HCEC 1CT (cell line): ENCODE measurements around the gene FER.
"Not testable (repeated sequence)": the region's sequence is repeated elsewhere in the genome, so short reads cannot be mapped to it uniquely, and the experiment has no call there.

ENCODE experiments used
- DNase-seq: peaks from one replicate; pipeline ENCODE4 v3.0.0-alpha.2; 2017

FER gene

GRCh38 chr5:108801301-108801700 lies 53.6 kb downstream of the FER start:
- no peak for DNase-seq

DNA sequence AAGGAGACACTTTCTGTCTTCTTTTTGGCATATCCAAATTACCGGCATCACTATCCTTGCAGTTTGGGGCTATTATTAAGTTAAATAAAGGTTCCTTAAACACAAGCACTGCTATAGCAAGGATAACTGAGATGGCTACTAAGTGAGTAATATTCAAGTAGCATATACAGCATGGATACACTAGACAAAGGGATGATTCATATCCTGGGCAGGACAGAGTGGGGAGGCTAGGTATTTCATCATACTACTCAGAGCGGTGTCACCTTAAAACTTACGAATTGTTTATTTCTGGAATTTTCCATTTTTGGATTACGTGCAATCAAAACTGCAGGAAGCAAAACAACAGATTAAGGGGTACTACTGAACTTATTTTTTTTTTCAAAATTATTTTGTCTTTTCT lies 54.1 kb downstream of the FER start:
- DNase-seq, result peak; percentile 97

GRCh38 chr5:108810717-108811116 lies 63.0 kb downstream of the FER start:
- DNase-seq, result no peak

DNA sequence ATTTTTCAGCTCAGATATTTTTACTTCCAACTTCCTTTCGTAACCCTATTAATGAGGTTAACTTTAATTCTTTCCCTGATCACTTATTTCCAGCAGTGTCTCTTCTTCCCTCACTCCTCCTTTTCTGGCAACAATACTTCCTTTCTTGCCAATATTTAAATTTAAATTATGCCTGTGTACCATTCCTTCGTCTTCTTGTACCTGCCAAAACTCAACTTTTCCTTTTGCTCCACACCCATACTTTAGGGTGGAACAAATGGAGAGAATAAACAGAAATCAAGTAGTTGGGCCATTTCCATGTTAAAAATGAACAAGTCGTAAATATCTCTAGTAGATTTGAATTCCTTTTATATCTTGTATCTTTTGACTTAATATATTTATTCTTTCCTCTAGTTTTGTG lies 66.0 kb downstream of the FER start:
- no peak for DNase-seq

DNA sequence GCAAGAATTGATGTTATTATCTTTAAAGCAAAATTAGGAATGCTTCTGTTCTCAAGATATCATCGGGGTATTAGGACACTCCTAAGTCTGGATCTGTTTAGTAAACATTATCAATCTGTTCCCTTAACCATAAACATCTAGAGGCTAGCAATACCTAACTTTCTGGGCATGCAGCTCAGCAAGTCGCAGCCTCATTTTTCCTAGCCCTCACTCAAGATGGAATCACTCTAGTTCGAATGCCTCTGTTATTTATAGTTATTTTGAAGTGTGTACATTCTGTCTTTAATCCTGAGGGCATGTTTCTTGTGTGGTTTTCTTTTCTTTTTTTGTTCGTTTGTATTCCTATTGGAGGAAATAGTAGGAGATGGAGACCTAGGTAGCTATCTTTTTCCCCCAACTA lies 66.9 kb downstream of the FER start:
- no peak for DNase-seq

GRCh38 chr5:108818613-108819272 lies 71.0 kb downstream of the FER start:
- DNase-seq, result peak; percentile 76

GRCh38 chr5:108820983-108821382 lies 73.3 kb downstream of the FER start:
- no peak for DNase-seq

DNA sequence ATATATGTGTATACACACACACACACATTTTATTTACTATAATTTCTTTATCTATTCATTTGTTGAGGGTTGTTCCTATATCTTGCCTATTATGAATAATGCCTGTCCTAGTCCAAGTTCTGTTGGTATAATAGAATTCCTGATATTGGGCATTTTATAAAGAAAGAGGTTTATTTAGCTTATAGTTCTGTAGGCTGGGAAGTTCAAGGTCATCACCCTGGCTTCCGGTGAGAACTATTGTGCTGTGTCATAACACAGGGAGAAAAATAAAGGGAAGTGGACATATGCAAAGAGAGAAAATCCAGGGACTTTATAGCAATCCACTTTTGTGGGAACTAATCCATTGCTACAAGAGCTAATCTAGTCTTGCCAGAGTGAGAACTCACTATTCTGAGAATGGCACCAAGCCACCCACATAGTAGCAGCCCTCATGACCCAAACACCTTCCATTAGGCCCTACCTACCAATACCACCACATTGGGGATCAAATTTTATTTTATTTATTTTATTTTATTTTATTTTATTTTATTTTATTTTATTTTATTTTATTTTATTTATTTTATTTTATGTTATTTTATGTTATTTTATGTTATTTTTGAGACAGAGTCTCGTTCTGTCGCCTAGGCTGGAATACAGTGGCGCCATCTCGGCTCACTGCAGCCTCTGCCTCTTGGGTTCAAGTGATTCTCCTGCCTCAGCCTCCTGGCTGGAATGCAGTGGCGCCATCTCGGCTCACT lies 74.7 kb downstream of the FER start:
- no peak for DNase-seq

DNA sequence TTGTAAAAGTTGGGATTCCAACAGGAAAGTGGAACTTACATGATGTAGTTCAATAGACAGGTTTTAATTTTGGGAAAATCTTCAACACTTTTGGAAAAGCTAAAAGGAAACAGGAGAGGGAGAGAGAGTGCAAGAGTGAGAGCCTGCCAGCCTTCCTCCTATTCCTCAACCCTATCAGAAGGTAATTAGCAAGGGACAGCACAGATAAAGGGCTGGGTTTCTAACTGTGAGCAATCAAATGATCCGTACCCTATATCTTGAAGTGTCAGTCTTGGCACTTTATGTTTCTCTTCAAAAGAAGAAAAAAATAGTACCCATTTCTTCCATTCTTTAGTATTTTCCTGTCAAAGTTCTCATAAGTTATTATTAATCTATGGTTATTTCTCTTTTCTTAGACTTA lies 79.4 kb downstream of the FER start:
- no peak for DNase-seq

DNA sequence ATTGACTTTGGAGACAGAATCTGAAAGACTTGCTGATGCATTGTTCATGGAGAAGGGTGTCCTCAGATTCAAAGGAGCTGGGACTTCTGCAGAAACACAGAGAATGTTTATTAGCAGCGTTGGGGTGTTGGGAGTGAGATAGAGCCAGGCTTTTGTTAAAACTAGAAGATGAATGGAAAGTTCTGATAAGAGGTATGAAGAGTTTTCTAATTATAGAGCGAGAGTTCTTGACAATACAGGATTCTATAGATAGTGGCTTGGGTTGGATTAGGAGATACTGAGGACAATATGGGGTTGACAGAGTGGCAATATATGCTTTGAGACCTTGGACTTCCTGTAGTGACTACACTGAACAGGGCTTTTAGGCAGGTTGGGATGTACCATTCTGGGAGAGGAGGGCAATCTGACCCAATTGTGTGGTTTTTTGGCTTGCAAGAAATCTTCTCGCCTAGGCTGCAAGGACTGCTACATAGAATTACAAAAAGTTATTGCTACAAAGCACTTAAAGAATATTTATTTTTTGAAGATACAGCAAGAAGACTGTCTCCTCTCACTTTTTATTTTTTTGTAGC lies 83.1 kb downstream of the FER start:
- no peak for DNase-seq

DNA sequence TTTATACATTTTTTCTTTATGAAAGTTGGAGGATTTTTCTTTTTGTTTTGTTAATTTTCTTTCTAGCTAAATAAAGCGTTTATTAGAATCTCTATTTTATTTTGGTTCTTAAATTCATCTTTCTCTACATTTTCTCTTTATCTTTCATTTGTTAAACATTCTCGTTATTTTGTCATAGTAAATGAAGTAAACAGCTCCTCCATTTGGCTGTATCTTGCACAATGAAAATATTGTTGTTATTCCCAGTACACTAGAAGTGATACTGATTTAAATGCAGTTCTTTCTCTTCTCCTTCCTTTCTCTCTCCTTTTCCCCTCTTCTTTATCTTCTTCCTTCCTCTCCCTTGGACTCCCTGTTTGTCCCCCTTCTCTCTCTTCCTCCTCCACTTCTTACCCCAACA lies 88.8 kb downstream of the FER start:
- DNase-seq, result no peak

DNA sequence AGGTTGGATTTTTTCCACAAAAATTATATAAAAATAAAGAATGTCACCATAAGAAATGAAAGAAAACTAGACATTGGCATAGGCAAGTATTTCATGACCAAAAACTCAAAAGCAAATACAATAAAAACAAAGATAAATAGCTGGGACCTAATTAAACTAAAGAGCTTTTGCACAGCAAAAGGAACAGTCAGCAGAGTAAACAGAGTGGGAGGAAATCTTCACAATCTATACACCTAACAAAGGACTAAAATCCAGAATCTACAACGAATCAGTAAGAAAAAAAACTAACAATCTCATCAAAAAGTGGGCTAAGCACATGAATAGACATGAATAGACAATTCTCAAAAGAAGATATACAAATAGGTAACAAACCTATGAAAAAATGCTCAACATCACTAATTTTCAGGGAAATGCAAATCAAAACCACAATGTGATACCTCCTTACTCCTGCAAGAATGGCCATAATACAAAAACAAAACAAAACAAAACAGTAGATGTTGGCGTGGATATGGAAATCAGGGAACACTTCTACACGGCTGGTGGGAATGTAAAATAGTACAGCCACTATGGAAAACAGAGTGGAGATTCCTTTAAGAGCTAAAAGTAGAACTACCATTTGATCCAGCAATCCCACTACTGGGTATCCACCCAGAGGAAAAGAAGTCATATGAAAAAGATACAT lies 94.7 kb downstream of the FER start:
- not testable (repeated sequence) for DNase-seq

DNA sequence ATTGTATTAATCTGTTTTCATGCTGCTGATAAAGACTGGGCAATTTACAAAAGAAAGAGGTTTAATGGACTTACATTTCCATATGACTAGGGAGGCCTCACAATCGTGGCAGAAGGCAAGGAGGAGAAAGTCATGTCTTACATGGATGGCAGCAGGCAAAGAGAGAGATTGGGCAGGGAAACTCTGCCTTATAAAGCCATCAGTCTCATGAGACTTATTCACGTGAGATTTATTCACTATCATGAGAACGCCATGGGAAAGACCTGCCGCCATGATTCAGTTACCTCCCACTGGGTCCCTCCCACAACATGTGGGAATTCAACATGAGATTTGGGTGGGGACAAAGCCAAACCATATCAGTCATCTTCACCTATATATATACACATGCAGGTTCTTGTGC lies 103.4 kb downstream of the FER start:
- not testable (repeated sequence) for DNase-seq

GRCh38 chr5:108857905-108858304 lies 110.2 kb downstream of the FER start:
- no peak for DNase-seq

DNA sequence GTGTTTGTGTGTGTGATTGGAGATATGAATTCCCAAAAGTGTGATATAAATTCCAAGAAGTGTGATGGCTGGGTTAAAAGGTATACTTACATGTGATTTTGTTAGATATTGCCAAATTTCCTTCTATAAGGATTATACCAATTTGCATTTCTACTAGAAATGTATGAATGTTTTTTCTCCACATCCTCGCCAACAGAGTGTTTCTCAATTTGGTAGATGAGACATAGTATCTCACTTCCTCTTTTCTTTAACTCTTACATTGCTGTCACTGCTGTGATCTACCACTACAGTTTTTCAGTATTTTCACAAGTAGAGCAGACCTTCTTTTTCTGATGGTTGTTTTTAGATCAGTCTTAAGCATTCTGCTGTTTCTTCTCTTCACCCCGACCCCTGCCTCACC lies 111.3 kb downstream of the FER start:
- DNase-seq, result peak; percentile 64

GRCh38 chr5:108862211-108862610 lies 114.5 kb downstream of the FER start:
- DNase-seq, result no peak

DNA sequence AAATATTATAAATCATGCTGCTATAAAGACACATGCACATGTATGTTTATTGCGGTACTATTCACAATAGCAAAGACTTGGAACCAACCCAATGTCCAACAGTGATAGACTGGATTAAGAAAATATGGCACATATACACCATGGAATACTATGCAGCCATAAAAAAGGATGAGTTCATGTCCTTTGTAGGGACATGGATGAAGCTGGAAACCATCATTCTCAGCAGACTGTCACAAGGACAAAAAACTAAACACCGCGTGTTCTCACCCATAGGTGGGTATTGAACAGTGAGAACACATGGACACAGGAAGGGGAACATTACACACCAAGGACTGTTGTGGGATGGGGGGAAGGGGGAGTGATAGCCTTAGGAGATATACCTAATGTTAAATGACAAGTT lies 118.4 kb downstream of the FER start:
- DNase-seq, result not testable (repeated sequence)

- DNase-seq, result no peak
Observed at GRCh38 chr5:108867656-108868055, 120.0 kb downstream of the FER start.

DNA sequence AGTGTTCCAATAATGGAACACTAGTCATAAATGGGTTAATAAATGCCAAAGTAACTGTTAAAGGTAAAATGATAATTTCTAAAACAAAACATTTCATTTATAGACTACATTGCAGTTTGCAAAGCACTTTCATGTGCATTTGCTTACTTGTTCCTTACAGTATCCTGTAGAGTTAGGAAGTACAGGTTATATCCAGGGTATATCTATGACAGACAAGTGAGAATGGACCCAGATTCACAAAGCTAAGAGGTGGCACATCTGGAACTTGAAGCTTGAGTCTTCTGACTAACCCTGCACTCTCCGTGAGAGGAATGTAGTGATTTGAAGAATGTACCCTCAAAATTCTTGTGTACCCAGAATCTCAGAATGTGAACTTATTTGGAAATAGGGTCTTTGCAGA lies 121.4 kb downstream of the FER start:
- no peak for DNase-seq

- no peak for DNase-seq
Observed at GRCh38 chr5:108876451-108876850, 128.8 kb downstream of the FER start.

DNA sequence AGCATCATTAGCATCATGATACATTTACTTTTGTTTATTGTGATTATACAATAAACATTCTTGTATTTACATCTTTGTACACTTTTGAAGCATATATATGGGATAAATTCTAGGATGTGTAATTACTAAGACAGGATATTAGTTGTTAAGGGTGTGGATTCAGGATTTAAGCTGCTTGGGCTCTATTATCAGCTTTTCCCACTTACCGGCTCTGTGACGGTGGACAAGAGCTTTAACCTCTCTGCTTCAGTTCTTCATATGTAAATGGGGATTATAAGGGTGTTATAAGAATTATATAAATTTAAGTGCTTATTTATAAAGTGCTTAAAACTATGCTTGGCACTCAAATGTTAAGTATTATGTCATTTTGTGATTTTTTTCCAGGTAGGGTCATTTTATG lies 131.1 kb downstream of the FER start:
- no peak for DNase-seq

GRCh38 chr5:108881133-108881532 lies 133.4 kb downstream of the FER start:
- DNase-seq, result no peak

GRCh38 chr5:108884736-108885135 lies 137.0 kb downstream of the FER start:
- DNase-seq, result peak; percentile 21

GRCh38 chr5:108898257-108898656 lies 150.6 kb downstream of the FER start:
- no peak for DNase-seq
